Panc1 (cell line): ENCODE data around the gene ELAC1. TPM values are rescaled to one million over a fixed set of nuclear protein-coding genes. Genes with fewer than 3 reads are reported as not detected.

Source experiments
- ATAC-seq: fragments of 200-7000 bp; cut with Tn5 transposase; 2 replicates; pipeline ENCODE4 v1.9.1; 2020; ENCODE audit warnings: mild to moderate bottlenecking, moderate library complexity
- BruUV-seq: library from RNA; stranded (reverse); fragments of 400-500 nt; replicated peaks from 2 replicates; lab custom pipeline; 2021; lab: Mats Ljungman, UMichigan
- CTCF ChIA-PET: fragments of 300-600 bp; sonication (Branson Sonifier 250); formaldehyde crosslinking; loops from one replicate; lab custom pipeline; 2022; ENCODE audit warnings: antibody characterized with exemption; lab: Charles Lee
- POLR2A ChIA-PET: fragments of 300-600 bp; sonication (Branson Sonifier 250); formaldehyde crosslinking; loops from one replicate; lab custom pipeline; 2022; ENCODE audit warnings: antibody characterized with exemption; lab: Charles Lee
- DNase-seq: peaks from one replicate; pipeline ENCODE4 v3.0.0-alpha.2; 2010; ENCODE audit warnings: low read depth, low spot score
- H3K27ac ChIP-seq: 2 replicates; pipeline ENCODE4 v1.5.1; 2011; ENCODE audit warnings: mild to moderate bottlenecking, low read length, inconsistent platforms
- H3K27me3 ChIP-seq: fragments of 200-500 bp; sonication (Bioruptor generic); 2 replicates; pipeline ENCODE4 v1.6.0; 2014; ENCODE audit warnings: low read length, inconsistent platforms; ENCODE audit not compliant: control insufficient read depth, insufficient read depth
- H3K36me3 ChIP-seq: fragments of 200-500 bp; sonication (Bioruptor generic); 2 replicates; pipeline ENCODE4 v1.5.1; 2014; ENCODE audit warnings: inconsistent platforms, mild to moderate bottlenecking, low read length, moderate library complexity; ENCODE audit not compliant: control insufficient read depth, insufficient read depth
- H3K4me1 ChIP-seq: 2 replicates; pipeline ENCODE4 v1.5.1; 2011; ENCODE audit warnings: inconsistent platforms, mild to moderate bottlenecking, low read length, moderate library complexity; ENCODE audit not compliant: control insufficient read depth, insufficient read depth
- H3K4me3 ChIP-seq, 2 experiments: 2 replicates each; pipeline ENCODE4 v1.5.1; 2011 to 2012; ENCODE audit warnings: low read depth in 2 of 2, low read length in 2 of 2, mild to moderate bottlenecking in 2 of 2, inconsistent platforms in 1 of 2, moderate library complexity in 1 of 2
- H3K9me3 ChIP-seq: fragments of 200-500 bp; sonication (Bioruptor generic); 2 replicates; pipeline ENCODE4 v1.5.1; 2014; ENCODE audit warnings: low read depth, mild to moderate bottlenecking, inconsistent platforms, low read length, moderate library complexity; ENCODE audit not compliant: control insufficient read depth, insufficient read depth
- CTCF ChIP-seq: fragments of 450-650 bp; IDR thresholded peaks from 2 replicates; pipeline ENCODE4 v1.5.1; 2017; ENCODE audit warnings: mild to moderate bottlenecking
- POLR2AphosphoS5 ChIP-seq: IDR thresholded peaks from 2 replicates; pipeline ENCODE4 v1.6.1; 2012; ENCODE audit warnings: mild to moderate bottlenecking, low read depth, low read length, moderate library complexity
- REST ChIP-seq, 2 experiments: IDR thresholded peaks; 2 replicates each; pipeline ENCODE4 v1.6.1; 2011 to 2012; ENCODE audit warnings: low read depth in 2 of 2, control low read depth in 1 of 2, low read length in 1 of 2, mild to moderate bottlenecking in 1 of 2, moderate library complexity in 1 of 2; ENCODE audit not compliant: insufficient read depth in 1 of 2
- SIN3A ChIP-seq: IDR thresholded peaks from 2 replicates; pipeline ENCODE4 v1.6.1; 2012; ENCODE audit warnings: low read depth, mild to moderate bottlenecking, low read length, moderate library complexity, borderline replicate concordance; ENCODE audit not compliant: insufficient read depth
- TCF7L2 ChIP-seq: IDR thresholded peaks from 2 replicates; pipeline ENCODE4 v1.6.1; 2011; ENCODE audit warnings: mild to moderate bottlenecking, low read depth, low read length, inconsistent platforms
- in situ Hi-C: cut with HindIII; loops from 2 replicates; pipeline ENCODE4 v1.10.0; 2016; ENCODE audit warnings: low sequenced_read_pairs, low pct_unique_long_range_greater_than_20kb
- intact Hi-C: fragments of 100-400 bp; cut with micrococcal nuclease; formaldehyde crosslinking; loops from one replicate; pipeline ENCODE4 v1.10.0; 2022; ENCODE audit not compliant: unreplicated experiment
- total RNA-seq: library from RNA; stranded (reverse); gene quantifications from one replicate; pipeline ENCODE4 v1.2.1, GENCODE V29; 2021; ENCODE audit not compliant: unreplicated experiment

Gene ELAC1
- total RNA-seq, 1 experiment from 2014 or later = 4.6 TPM

DNA sequence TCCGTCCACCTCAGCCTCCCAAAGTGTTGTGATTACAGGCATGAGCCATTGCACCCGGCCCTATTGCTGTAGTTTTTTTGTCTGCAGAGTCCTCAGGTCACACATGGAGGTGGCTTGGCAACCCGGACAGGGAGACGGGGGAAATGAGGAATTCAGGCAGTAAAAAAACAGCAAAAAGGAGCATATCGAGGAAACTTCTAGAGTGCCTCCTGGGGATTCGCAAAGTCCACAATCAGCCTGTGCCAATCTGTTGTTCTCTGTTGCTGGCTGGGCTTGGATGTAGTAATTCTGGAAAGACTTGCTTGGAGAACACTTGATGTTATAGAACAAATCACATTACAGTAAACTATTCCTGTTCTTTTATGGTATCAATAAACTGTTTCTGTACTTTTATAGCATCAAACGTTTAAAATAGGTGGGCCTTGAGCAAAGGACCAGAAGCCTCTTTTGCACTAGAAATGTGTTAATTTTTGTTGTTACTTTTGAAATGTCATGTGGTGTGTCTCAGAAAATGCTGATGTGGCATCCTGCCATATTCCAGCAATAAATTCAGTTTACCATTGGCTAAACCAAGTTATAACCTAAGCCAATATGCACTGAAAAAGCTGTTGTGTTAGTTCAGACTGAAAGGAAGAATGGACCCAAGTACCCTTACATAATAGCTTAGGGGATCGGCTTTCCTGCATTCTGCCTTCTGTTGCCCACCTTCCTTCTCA is 14.4 kb downstream of the ELAC1 start:
- DNase-seq (no peak), ATAC-seq (no peak)
- no peaks in the 10 kb centered on the region for H3K9me3 ChIP-seq
- TF ChIP-seq SIN3A = no peak
- no peak for TF ChIP-seq REST (IDR thresholded peaks at IDR 0.05; ENCODE audit: insufficient read depth in 1 of 2, low read depth in 2 of 2, low read length in 1 of 2)
- TF ChIP-seq TCF7L2 = no peak
- no peak for TF ChIP-seq CTCF
- no peak for TF ChIP-seq POLR2AphosphoS5
- H3K4me1 ChIP-seq = no peaks in the 10 kb centered on the region
- intact Hi-C loops = no loop called here
- in situ Hi-C loops = no loop called here
- no peaks in the 10 kb centered on the region for H3K27me3 ChIP-seq
- H3K4me3 ChIP-seq = no peak overlapping the region
- no TSS peak for BruUV-seq
- H3K27ac ChIP-seq = no peak overlapping the region
- no peaks in the 10 kb centered on the region for H3K36me3 ChIP-seq
- ChIA-PET POLR2A (no interaction called here), CTCF (no interaction called here)

DNA sequence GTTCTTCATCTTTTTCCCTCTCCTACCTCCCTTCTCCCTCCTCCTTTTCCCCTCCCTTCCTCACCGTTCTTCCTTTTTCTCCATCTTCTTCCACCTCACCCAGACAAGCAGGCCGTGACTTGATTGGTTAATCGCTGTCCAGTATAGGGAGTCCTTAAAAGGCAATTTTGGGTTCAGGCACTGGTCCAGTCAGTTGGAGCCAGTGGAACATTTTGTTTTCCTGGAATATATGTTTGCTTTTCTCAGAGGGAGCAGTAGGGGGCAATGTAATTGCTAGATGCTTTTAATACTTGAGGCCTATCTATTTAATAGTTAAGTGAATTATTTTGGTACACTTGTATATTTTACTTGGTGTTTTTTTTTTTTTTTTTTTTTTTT is 15.0 kb downstream of the ELAC1 start:
- TF ChIP-seq REST (IDR thresholded peaks at IDR 0.05; ENCODE audit: insufficient read depth in 1 of 2, low read depth in 2 of 2, low read length in 1 of 2) = no peak
- no peak for TF ChIP-seq TCF7L2
- no peak for TF ChIP-seq POLR2AphosphoS5
- no peak for TF ChIP-seq SIN3A
- peak; percentile 12; the same call in 1 of the 2 replicates for TF ChIP-seq CTCF
- BruUV-seq = no TSS peak
- no peak overlapping the region for H3K27ac ChIP-seq
- CTCF ChIA-PET = no interaction called here
- intact Hi-C loops (no loop called here), in situ Hi-C loops (no loop called here)
- no peak overlapping the region for H3K4me3 ChIP-seq
- H3K27me3 ChIP-seq = no peaks in the 10 kb centered on the region
- H3K4me1 ChIP-seq = no peaks in the 10 kb centered on the region
- no peaks in the 10 kb centered on the region for H3K36me3 ChIP-seq
- POLR2A ChIA-PET = no interaction called here
- ATAC-seq = no peak
- no peak for DNase-seq
- H3K9me3 ChIP-seq = no peaks in the 10 kb centered on the region
